Tibial artery (tissue), 4 donors: ENCODE data around the gene IL6R.
A peak's percentile ranks its signal among the peaks of the same experiment; 100 is the strongest.

Experiments
- DNase-seq, 2 donors: peaks; one replicate each; pipeline ENCODE4 v3.0.0-alpha.2; 2019
- H3K27ac ChIP-seq, 2 donors: fragments of 200-600 bp; sonication (generic) in 1 of 2; 1 replicate in 1 of 2; 2 replicates in 1 of 2; pipeline ENCODE4 v1.5.1; 2018 to 2019; ENCODE audit warnings: mild to moderate bottlenecking in 1 of 2
- H3K27me3 ChIP-seq, 2 donors: fragments of 200-600 bp; sonication (generic) in 1 of 2; one replicate each; pipeline versions ENCODE4 v1.5.1 to v1.6.0; 2016 to 2019
- H3K36me3 ChIP-seq, 3 donors: fragments of 200-600 bp; sonication (generic) in 2 of 3; one replicate each; pipeline ENCODE4 v1.5.1; 2016 to 2019; ENCODE audit warnings: mild to moderate bottlenecking in 2 of 3
- H3K4me1 ChIP-seq, 4 donors: fragments of 200-600 bp; sonication (generic) in 2 of 4; 1 replicate in 3 of 4; 2 replicates in 1 of 4; pipeline ENCODE4 v1.5.1; 2016 to 2019
- H3K4me3 ChIP-seq, 2 donors: fragments of 200-600 bp; sonication (generic) in 1 of 2; 1 replicate in 1 of 2; 2 replicates in 1 of 2; pipeline ENCODE4 v1.5.1; 2018 to 2019; ENCODE audit warnings: mild to moderate bottlenecking in 2 of 2
- H3K9me3 ChIP-seq, 3 donors: fragments of 200-600 bp; sonication (generic) in 1 of 3; one replicate each; pipeline ENCODE4 v1.5.1; 2016 to 2019
- CTCF ChIP-seq, 2 experiments: fragments of 200-600 bp in 1 of 2; fragments of 450-650 bp in 1 of 2; IDR thresholded peaks; one replicate each; pipeline ENCODE4 v1.5.1; 2017 to 2019; ENCODE audit warnings: antibody characterized with exemption in 2 of 2, mild to moderate bottlenecking in 1 of 2, moderate library complexity in 1 of 2
- intact Hi-C: fragments of 100-400 bp; cut with DNase I; formaldehyde crosslinking; loops from one replicate; pipeline ENCODE4 v1.15.0; 2023; ENCODE audit warnings: low total_unique reads

The IL6R gene

GRCh38 chr1:154463512-154463990 lies 58.4 kb downstream of the IL6R start:
- DNase-seq = peak; percentile 44 to 68
- Histone ChIP-seq H3K36me3 (peaks cover 22 to 53% (median 35%) of the 10 kb centered on the region in 3 donors), H3K27me3 (no peaks in the 10 kb centered on the region), H3K27ac (peak overlapping the region; percentile 30 to 38), H3K9me3 (no peaks in the 10 kb centered on the region), H3K4me3 (no peak overlapping the region), H3K4me1 (peaks cover 0 to 14% (median 3%) of the 10 kb centered on the region in 4 donors)
- intact Hi-C loops = no loop called here
- TF ChIP-seq CTCF (IDR thresholded peaks at IDR 0.05) = no peak

GRCh38 chr1:154465621-154466195 lies 60.6 kb downstream of the IL6R start:
- intact Hi-C loops = no loop called here
- TF ChIP-seq CTCF (IDR thresholded peaks at IDR 0.05) = no peak
- H3K4me3 ChIP-seq = no peak overlapping the region
- peak in 1 of 2 donors; percentile 57 for DNase-seq
- H3K4me1 ChIP-seq = peaks cover 0 to 14% (median 3%) of the 10 kb centered on the region in 4 donors
- no peaks in the 10 kb centered on the region for H3K27me3 ChIP-seq
- H3K9me3 ChIP-seq = no peaks in the 10 kb centered on the region
- no peak overlapping the region for H3K27ac ChIP-seq
- peaks cover 13 to 45% (median 33%) of the 10 kb centered on the region in 3 donors for H3K36me3 ChIP-seq

DNA sequence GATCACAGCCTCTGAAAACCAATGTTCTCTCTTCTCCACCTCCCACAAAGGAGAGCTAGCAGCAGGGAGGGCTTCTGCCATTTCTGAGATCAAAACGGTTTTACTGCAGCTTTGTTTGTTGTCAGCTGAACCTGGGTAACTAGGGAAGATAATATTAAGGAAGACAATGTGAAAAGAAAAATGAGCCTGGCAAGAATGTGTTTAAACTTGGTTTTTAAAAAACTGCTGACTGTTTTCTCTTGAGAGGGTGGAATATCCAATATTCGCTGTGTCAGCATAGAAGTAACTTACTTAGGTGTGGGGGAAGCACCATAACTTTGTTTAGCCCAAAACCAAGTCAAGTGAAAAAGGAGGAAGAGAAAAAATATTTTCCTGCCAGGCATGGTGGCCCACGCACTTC lies 61.1 kb downstream of the IL6R start:
- no peak for TF ChIP-seq CTCF (IDR thresholded peaks at IDR 0.05)
- Histone ChIP-seq H3K4me3 (no peak overlapping the region), H3K36me3 (peaks cover 13 to 40% (median 28%) of the 10 kb centered on the region in 3 donors), H3K9me3 (no peaks in the 10 kb centered on the region), H3K27me3 (no peaks in the 10 kb centered on the region), H3K27ac (no peak overlapping the region), H3K4me1 (peaks cover 0 to 14% (median 3%) of the 10 kb centered on the region in 4 donors)
- intact Hi-C loops = no loop called here
- DNase-seq = no peak

GRCh38 chr1:154466921-154467417 lies 61.8 kb downstream of the IL6R start:
- peaks cover 0 to 14% (median 3%) of the 10 kb centered on the region in 4 donors for H3K4me1 ChIP-seq
- TF ChIP-seq CTCF (IDR thresholded peaks at IDR 0.05) = peak; percentile 7 to 9
- intact Hi-C loops = no loop called here
- peaks cover 13 to 32% (median 20%) of the 10 kb centered on the region in 3 donors for H3K36me3 ChIP-seq
- H3K27me3 ChIP-seq = no peaks in the 10 kb centered on the region
- DNase-seq = peak in 1 of 2 donors; percentile 38
- no peaks in the 10 kb centered on the region for H3K9me3 ChIP-seq
- no peak overlapping the region for H3K27ac ChIP-seq
- H3K4me3 ChIP-seq = no peak overlapping the region

DNA sequence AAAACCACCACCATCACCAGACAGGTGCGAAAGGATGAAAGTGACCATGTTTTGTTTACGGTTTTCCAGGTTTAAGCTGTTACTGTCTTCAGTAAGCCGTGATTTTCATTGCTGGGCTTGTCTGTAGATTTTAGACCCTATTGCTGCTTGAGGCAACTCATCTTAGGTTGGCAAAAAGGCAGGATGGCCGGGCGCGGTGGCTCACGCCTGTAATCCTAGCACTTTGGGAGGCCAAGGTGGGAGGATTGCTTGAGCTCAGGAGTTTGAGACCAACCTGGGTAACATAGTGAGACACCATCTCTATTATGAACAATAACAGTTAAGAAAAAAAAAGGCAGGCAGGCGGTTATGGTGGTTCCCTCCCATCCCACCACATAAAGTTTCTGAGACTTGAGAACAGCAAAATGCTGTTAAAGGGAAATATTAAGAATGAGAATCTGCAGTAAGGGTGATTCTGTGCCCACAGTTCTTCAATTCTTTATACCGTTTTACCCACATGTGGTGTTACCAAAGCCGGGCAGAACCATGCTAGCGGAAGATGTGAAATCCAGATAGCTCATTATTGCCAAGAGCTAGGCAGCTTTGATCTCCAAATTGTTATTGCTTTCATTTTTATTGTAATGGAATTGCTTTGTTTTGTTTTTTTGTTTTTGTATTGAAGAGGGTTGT lies 62.4 kb downstream of the IL6R start:
- Histone ChIP-seq H3K36me3 (peaks cover 13 to 31% (median 20%) of the 10 kb centered on the region in 3 donors), H3K9me3 (no peaks in the 10 kb centered on the region), H3K27ac (no peak overlapping the region), H3K27me3 (no peaks in the 10 kb centered on the region), H3K4me1 (peaks cover 0 to 12% (median 3%) of the 10 kb centered on the region in 4 donors), H3K4me3 (no peak overlapping the region)
- no peak for TF ChIP-seq CTCF (IDR thresholded peaks at IDR 0.05)
- intact Hi-C loops = no loop called here
- DNase-seq = peak in 1 of 2 donors; percentile 21
